Measurements from ENCODE around the gene DHPS.
"Not testable (repeated sequence)": the region's sequence is repeated elsewhere in the genome, so short reads cannot be mapped to it uniquely, and the experiment has no call there.

Gene DHPS

DNA sequence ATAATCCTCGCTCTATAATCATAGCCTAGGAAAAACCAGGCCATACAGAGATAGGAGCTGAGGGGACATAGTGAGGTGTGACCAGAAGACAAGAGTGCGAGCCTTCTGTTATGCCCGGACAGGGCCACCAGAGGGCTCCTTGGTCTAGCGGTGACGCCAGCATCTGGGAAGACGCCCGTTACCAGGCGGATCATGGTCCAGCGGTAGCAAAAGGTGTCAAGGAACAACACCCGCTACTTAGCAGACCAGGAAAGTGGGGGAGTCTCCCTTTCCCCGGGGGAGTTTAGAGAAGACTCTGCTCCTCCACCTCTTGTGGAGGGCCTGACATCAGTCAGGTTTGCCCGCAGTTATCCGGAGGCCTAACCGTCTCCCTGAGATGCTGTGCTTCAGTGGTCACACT is 30.4 kb upstream of the DHPS start:
- H3K4ac ChIP-seq (ENCODE audit: low read length); H3K4me2 ChIP-seq (ENCODE audit: insufficient read depth, low read length, poor library complexity, severe bottlenecking); H3K9ac ChIP-seq (ENCODE audit: low read depth, low read length, poor library complexity); H2BK120ac ChIP-seq (ENCODE audit: low read depth, low read length); H3K23ac ChIP-seq (ENCODE audit: low read depth, low read length, poor library complexity); H3K18ac ChIP-seq (ENCODE audit: low read length); H4K91ac ChIP-seq (ENCODE audit: low read depth, low read length, poor library complexity); H3K27ac ChIP-seq (replicated peaks; ENCODE audit: low read length); H3K4me1 ChIP-seq (ENCODE audit: control insufficient read depth in 2 of 2, insufficient read depth in 1 of 2, low read depth in 1 of 2, low read length in 2 of 2); H2AFZ ChIP-seq (ENCODE audit: low read length); H2BK12ac ChIP-seq (ENCODE audit: low read length); H3K9me3 ChIP-seq (replicated peaks in 1 of 2; ENCODE audit: control insufficient read depth in 2 of 2, insufficient read depth in 1 of 2, low read depth in 1 of 2, low read length in 2 of 2); H3K14ac ChIP-seq (ENCODE audit: low read length); H3K4me3 ChIP-seq (ENCODE audit: low read length in 2 of 2); H3K27me3 ChIP-seq (ENCODE audit: control insufficient read depth in 3 of 3, insufficient read depth in 3 of 3, low read depth in 1 of 3, low read length in 3 of 3); H2BK15ac ChIP-seq (ENCODE audit: low read length); H3K79me1 ChIP-seq (ENCODE audit: low read depth, low read length); H2AK5ac ChIP-seq (ENCODE audit: low read depth, low read length); DNase-seq (ENCODE audit: low spot score); H4K8ac ChIP-seq (ENCODE audit: low read depth, low read length); H2BK5ac ChIP-seq (ENCODE audit: low read length): not testable (repeated sequence)
- H3K36me3 ChIP-seq (replicated peaks in 1 of 2; ENCODE audit: control insufficient read depth in 2 of 2, insufficient read depth in 2 of 2, low read length in 2 of 2): peaks cover 54 to 94% of the 10 kb centered on the region in 2 donors
- no CpG with 5 or more reads among the region's 14 CpGs for WGBS, 2 donors (ENCODE audit: extremely low coverage in 2 of 2, insufficient read length in 2 of 2, insufficient replicate concordance in 1 of 2)

DNA sequence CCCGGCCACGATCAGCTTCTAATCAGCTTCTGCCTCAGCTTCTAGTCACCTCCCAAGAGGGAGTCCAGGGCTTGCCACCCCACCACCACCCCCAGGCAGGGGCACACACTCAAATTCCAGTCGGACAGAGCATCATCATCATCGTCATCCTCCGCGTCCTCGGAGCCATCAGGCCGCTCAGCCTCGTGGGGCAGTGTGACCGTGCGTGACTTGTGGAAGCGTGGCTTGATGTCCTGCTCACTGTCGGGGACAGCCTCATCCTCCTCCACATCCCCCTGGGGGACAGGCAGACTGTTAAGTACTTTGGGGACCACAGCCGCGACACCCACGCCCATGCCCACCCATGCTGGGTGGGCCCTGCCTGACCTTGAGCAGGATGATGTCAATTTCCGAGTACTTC is 29.5 kb upstream of the DHPS start:
- no peak overlapping the region for H3K14ac ChIP-seq (ENCODE audit: low read length)
- H2BK15ac ChIP-seq (ENCODE audit: low read length): no peak overlapping the region
- no peak overlapping the region for H2AFZ ChIP-seq (ENCODE audit: low read length)
- H4K8ac ChIP-seq (ENCODE audit: low read depth, low read length): no peak overlapping the region
- no peak overlapping the region for H2BK12ac ChIP-seq (ENCODE audit: low read length)
- no peaks in the 10 kb centered on the region for H3K27me3 ChIP-seq (ENCODE audit: control insufficient read depth in 3 of 3, insufficient read depth in 3 of 3, low read depth in 1 of 3, low read length in 3 of 3)
- peaks cover 2 to 3% of the 10 kb centered on the region in 2 donors for H3K9me3 ChIP-seq (replicated peaks in 1 of 2; ENCODE audit: control insufficient read depth in 2 of 2, insufficient read depth in 1 of 2, low read depth in 1 of 2, low read length in 2 of 2)
- DNase-seq (ENCODE audit: low spot score): no peak
- no peak overlapping the region for H3K23ac ChIP-seq (ENCODE audit: low read depth, low read length, poor library complexity)
- H2BK5ac ChIP-seq (ENCODE audit: low read length): no peak overlapping the region
- no peak overlapping the region for H4K91ac ChIP-seq (ENCODE audit: low read depth, low read length, poor library complexity)
- peaks cover 8% of the 10 kb centered on the region for H3K79me1 ChIP-seq (ENCODE audit: low read depth, low read length)
- no peak overlapping the region for H3K4me2 ChIP-seq (ENCODE audit: insufficient read depth, low read length, poor library complexity, severe bottlenecking)
- no peaks in the 10 kb centered on the region for H3K4me1 ChIP-seq (ENCODE audit: control insufficient read depth in 2 of 2, insufficient read depth in 1 of 2, low read depth in 1 of 2, low read length in 2 of 2)
- H3K4me3 ChIP-seq (ENCODE audit: low read length in 2 of 2): no peak overlapping the region
- H3K27ac ChIP-seq (replicated peaks; ENCODE audit: low read length): no peak overlapping the region
- H2BK120ac ChIP-seq (ENCODE audit: low read depth, low read length): no peak overlapping the region
- H2AK5ac ChIP-seq (ENCODE audit: low read depth, low read length): no peak overlapping the region
- WGBS, 2 donors (ENCODE audit: extremely low coverage in 2 of 2, insufficient read length in 2 of 2, insufficient replicate concordance in 1 of 2): no CpG with 5 or more reads among the region's 17 CpGs
- H3K36me3 ChIP-seq (replicated peaks in 1 of 2; ENCODE audit: control insufficient read depth in 2 of 2, insufficient read depth in 2 of 2, low read length in 2 of 2): peaks cover 56 to 94% of the 10 kb centered on the region in 2 donors
- no peak overlapping the region for H3K9ac ChIP-seq (ENCODE audit: low read depth, low read length, poor library complexity)
- H3K18ac ChIP-seq (ENCODE audit: low read length): no peak overlapping the region
- H3K4ac ChIP-seq (ENCODE audit: low read length): no peak overlapping the region

- no peak overlapping the region for H3K23ac ChIP-seq (ENCODE audit: low read depth, low read length, poor library complexity)
- no peak overlapping the region for H2BK120ac ChIP-seq (ENCODE audit: low read depth, low read length)
- no peak overlapping the region for H2AK5ac ChIP-seq (ENCODE audit: low read depth, low read length)
- no peak overlapping the region for H3K9ac ChIP-seq (ENCODE audit: low read depth, low read length, poor library complexity)
- H4K8ac ChIP-seq (ENCODE audit: low read depth, low read length): no peak overlapping the region
- H2BK5ac ChIP-seq (ENCODE audit: low read length): no peak overlapping the region
- no peak overlapping the region for H2AFZ ChIP-seq (ENCODE audit: low read length)
- H3K36me3 ChIP-seq (replicated peaks in 1 of 2; ENCODE audit: control insufficient read depth in 2 of 2, insufficient read depth in 2 of 2, low read length in 2 of 2): peaks cover 50 to 93% of the 10 kb centered on the region in 2 donors
- H3K79me1 ChIP-seq (ENCODE audit: low read depth, low read length): peaks cover 10% of the 10 kb centered on the region
- no peak overlapping the region for H4K91ac ChIP-seq (ENCODE audit: low read depth, low read length, poor library complexity)
- H3K4ac ChIP-seq (ENCODE audit: low read length): no peak overlapping the region
- H3K27me3 ChIP-seq (ENCODE audit: control insufficient read depth in 3 of 3, insufficient read depth in 3 of 3, low read depth in 1 of 3, low read length in 3 of 3): no peaks in the 10 kb centered on the region
- H3K4me3 ChIP-seq (ENCODE audit: low read length in 2 of 2): no peak overlapping the region
- H3K9me3 ChIP-seq (replicated peaks in 1 of 2; ENCODE audit: control insufficient read depth in 2 of 2, insufficient read depth in 1 of 2, low read depth in 1 of 2, low read length in 2 of 2): peaks cover 2 to 3% of the 10 kb centered on the region in 2 donors
- no peak overlapping the region for H3K14ac ChIP-seq (ENCODE audit: low read length)
- no peak overlapping the region for H2BK15ac ChIP-seq (ENCODE audit: low read length)
- H3K27ac ChIP-seq (replicated peaks; ENCODE audit: low read length): no peak overlapping the region
- DNase-seq (ENCODE audit: low spot score): no peak
- H2BK12ac ChIP-seq (ENCODE audit: low read length): no peak overlapping the region
- no peaks in the 10 kb centered on the region for H3K4me1 ChIP-seq (ENCODE audit: control insufficient read depth in 2 of 2, insufficient read depth in 1 of 2, low read depth in 1 of 2, low read length in 2 of 2)
- no peak overlapping the region for H3K4me2 ChIP-seq (ENCODE audit: insufficient read depth, low read length, poor library complexity, severe bottlenecking)
- H3K18ac ChIP-seq (ENCODE audit: low read length): no peak overlapping the region
- WGBS, 2 donors (ENCODE audit: extremely low coverage in 2 of 2, insufficient read length in 2 of 2, insufficient replicate concordance in 1 of 2): no CpG with 5 or more reads among the region's 8 CpGs
Observed at GRCh38 chr19:12708641-12709040, 27.0 kb upstream of the DHPS start.

DNA sequence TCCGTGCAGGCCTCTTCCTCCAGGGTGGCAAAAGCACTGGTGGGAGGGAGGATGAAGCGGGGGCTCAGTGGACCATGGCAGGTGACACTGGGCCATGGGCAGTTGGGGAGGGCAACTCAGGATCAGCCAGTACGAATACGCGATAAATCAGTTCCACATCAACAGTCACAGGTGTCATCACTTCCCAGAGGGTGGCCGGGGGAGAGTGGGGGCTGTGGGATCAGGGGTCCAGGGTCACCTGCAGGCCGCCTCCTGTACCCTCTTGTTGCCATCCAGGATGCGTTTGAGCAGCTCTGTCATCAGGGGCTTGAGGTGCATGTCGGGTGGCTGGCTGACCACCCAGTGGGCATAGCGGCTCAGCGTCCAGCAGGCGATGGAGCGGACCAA is 24.6 kb upstream of the DHPS start:
- Histone ChIP-seq H3K4me1 (ENCODE audit: control insufficient read depth in 2 of 2, insufficient read depth in 1 of 2, low read depth in 1 of 2, low read length in 2 of 2) (peaks cover 0 to 7% of the 10 kb centered on the region in 2 donors), H4K8ac (ENCODE audit: low read depth, low read length) (no peak overlapping the region), H3K9ac (ENCODE audit: low read depth, low read length, poor library complexity) (no peak overlapping the region), H2BK5ac (ENCODE audit: low read length) (no peak overlapping the region), H3K36me3 (replicated peaks in 1 of 2; ENCODE audit: control insufficient read depth in 2 of 2, insufficient read depth in 2 of 2, low read length in 2 of 2) (peaks cover 62 to 96% of the 10 kb centered on the region in 2 donors), H2BK15ac (ENCODE audit: low read length) (no peak overlapping the region), H3K4ac (ENCODE audit: low read length) (no peak overlapping the region), H2AK5ac (ENCODE audit: low read depth, low read length) (no peak overlapping the region), H4K91ac (ENCODE audit: low read depth, low read length, poor library complexity) (no peak overlapping the region), H3K14ac (ENCODE audit: low read length) (no peak overlapping the region), H3K79me1 (ENCODE audit: low read depth, low read length) (peaks cover 12% of the 10 kb centered on the region), H3K18ac (ENCODE audit: low read length) (no peak overlapping the region), H3K23ac (ENCODE audit: low read depth, low read length, poor library complexity) (peak overlapping the region; percentile 65), H3K4me2 (ENCODE audit: insufficient read depth, low read length, poor library complexity, severe bottlenecking) (no peak overlapping the region), H3K27ac (replicated peaks; ENCODE audit: low read length) (no peak overlapping the region), H3K9me3 (replicated peaks in 1 of 2; ENCODE audit: control insufficient read depth in 2 of 2, insufficient read depth in 1 of 2, low read depth in 1 of 2, low read length in 2 of 2) (peaks cover 0 to 2% of the 10 kb centered on the region in 2 donors), H2BK12ac (ENCODE audit: low read length) (no peak overlapping the region), H2AFZ (ENCODE audit: low read length) (no peak overlapping the region), H3K4me3 (ENCODE audit: low read length in 2 of 2) (peak overlapping the region in 1 of 2 donors; percentile 42), H2BK120ac (ENCODE audit: low read depth, low read length) (peak overlapping the region; percentile 28), H3K27me3 (ENCODE audit: control insufficient read depth in 3 of 3, insufficient read depth in 3 of 3, low read depth in 1 of 3, low read length in 3 of 3) (no peaks in the 10 kb centered on the region)
- no peak for DNase-seq (ENCODE audit: low spot score)
- no CpG with 5 or more reads among the region's 13 CpGs for WGBS, 2 donors (ENCODE audit: extremely low coverage in 2 of 2, insufficient read length in 2 of 2, insufficient replicate concordance in 1 of 2)
